ENCODE measurements around the gene ALDH2. TPM values are rescaled to one million over a fixed set of nuclear protein-coding genes. Genes with fewer than 3 reads are reported as not detected.
"Not testable (repeated sequence)": the region's sequence is repeated elsewhere in the genome, so short reads cannot be mapped to it uniquely, and the experiment has no call there.

ALDH2 gene
- total and polyA plus RNA-seq, 2 experiments from 2014 or later: 21.7 to 38.5 TPM

DNA sequence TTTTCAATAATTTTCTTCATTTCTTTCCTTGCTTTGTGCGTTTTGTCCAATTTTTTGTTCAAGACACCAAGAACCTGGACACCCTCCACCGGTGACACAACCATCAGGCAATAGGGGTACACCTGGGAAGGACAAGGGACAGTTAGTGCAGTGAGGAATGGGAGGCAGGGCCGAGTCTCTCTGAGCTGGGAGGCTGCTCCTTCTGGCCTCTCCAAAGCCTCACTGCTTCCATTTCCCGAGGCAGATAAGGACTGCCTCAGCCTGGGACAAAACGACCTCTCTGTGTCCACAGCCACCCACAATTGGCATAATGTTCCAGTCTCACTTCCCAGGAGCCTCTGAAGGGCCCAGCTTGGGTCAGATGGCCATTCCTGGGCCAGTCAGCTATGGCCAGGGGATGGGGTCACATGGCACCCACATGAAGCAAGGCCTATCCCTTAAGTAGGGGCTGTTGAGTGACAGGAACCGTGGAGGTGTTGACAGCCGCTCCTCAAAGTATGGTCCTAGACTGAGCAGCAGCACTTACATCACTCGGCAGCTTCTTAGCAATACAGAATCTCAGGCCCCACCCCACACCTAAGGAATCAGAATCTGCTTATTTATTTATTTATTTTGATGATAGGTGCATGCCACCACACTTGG, 61.7 kb downstream of the ALDH2 start:
- Histone ChIP-seq H3K4me3 (no peak overlapping the region), H4K20me1 (ENCODE audit: insufficient read depth) (no peaks in the 10 kb centered on the region), H3K27me3 (replicated peaks; ENCODE audit: insufficient read depth) (peaks cover 8% of the 10 kb centered on the region; the same call in 1 of the 2 replicates), H3K9me2 (ENCODE audit: insufficient read depth) (no peaks in the 10 kb centered on the region), H3K4me2 (ENCODE audit: unreplicated experiment) (no peak overlapping the region), H3K27ac (no peak overlapping the region), H3K9me3 (ENCODE audit: low read depth) (no peaks in the 10 kb centered on the region), H3K9ac (no peak overlapping the region), H3F3A (ENCODE audit: insufficient read depth) (no peaks in the 10 kb centered on the region), H2AFZ (no peak overlapping the region), H3K79me2 (ENCODE audit: insufficient read depth) (no peaks in the 10 kb centered on the region), H3K4me1 (ENCODE audit: insufficient read depth) (no peaks in the 10 kb centered on the region), H3K36me3 (ENCODE audit: low read depth) (no peaks in the 10 kb centered on the region)
- 68% methylated on average over 8 of the region's 8 CpGs for WGBS, 2 experiments (ENCODE audit: low coverage in 1 of 2, low lambda C conversion rate in 2 of 2, missing lambda C conversion rate in 2 of 2)
- DNase-seq: no peak
- in situ Hi-C loops (cut with MboI): no loop called here
- TF ChIP-seq EZH2phosphoT487 (IDR thresholded peaks at IDR 0.05; ENCODE audit: insufficient read depth, low read depth) (no peak), EZH2 (IDR thresholded peaks at IDR 0.05; ENCODE audit: insufficient read depth, poor library complexity, severe bottlenecking) (no peak)

- H3K9me3 ChIP-seq (ENCODE audit: low read depth); H3K9ac ChIP-seq; DNase-seq; H2AFZ ChIP-seq; H3F3A ChIP-seq (ENCODE audit: insufficient read depth); H3K9me2 ChIP-seq (ENCODE audit: insufficient read depth); H3K27ac ChIP-seq; in situ Hi-C loops (cut with MboI); H3K4me1 ChIP-seq (ENCODE audit: insufficient read depth); H3K4me3 ChIP-seq; H3K36me3 ChIP-seq (ENCODE audit: low read depth); H4K20me1 ChIP-seq (ENCODE audit: insufficient read depth); H3K4me2 ChIP-seq (ENCODE audit: unreplicated experiment); H3K79me2 ChIP-seq (ENCODE audit: insufficient read depth); H3K27me3 ChIP-seq (replicated peaks; ENCODE audit: insufficient read depth): not testable (repeated sequence)
- 59 to 70% methylated on average over 3 of the region's 3 CpGs for WGBS, 2 experiments (ENCODE audit: low coverage in 1 of 2, low lambda C conversion rate in 2 of 2, missing lambda C conversion rate in 2 of 2)
Measured at GRCh38 chr12:111829635-111830034, 62.9 kb downstream of the ALDH2 start.

DNA sequence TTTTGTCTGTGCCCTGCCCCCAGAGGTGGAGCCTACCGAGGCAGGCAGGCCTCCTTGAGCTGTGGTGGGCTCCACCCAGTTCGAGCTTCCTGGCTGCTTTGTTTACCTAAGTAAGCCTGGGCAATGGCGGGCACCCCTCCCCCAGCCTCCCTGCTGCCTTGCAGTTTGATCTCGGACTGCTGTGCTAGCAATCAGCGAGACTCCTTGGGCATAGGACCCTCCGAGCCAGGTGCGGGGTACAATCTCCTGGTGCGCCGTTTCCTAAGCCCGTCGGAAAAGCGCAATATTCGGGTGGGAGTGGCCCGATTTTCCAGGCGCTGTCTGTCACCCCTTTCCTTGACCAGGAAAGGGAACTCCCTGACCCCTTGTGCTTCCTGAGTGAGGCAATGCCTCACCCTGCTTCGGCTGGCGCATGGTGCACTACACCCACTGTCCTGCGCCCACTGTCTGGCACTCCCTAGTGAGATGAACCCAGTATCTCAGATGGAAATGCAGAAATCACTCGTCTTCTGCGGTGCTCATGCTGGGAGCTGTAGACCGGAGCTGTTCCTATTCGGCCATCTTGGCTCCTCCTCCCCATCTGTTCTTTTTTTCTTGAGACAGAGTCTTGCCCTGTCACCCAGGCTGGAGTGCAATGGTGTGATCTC, 68.1 kb downstream of the ALDH2 start:
- H3K36me3 ChIP-seq (ENCODE audit: low read depth); H3K9ac ChIP-seq; H2AFZ ChIP-seq; in situ Hi-C loops (cut with MboI); H3K9me2 ChIP-seq (ENCODE audit: insufficient read depth); H3K4me1 ChIP-seq (ENCODE audit: insufficient read depth); DNase-seq; H3K27ac ChIP-seq; H4K20me1 ChIP-seq (ENCODE audit: insufficient read depth); H3F3A ChIP-seq (ENCODE audit: insufficient read depth); H3K9me3 ChIP-seq (ENCODE audit: low read depth); H3K27me3 ChIP-seq (replicated peaks; ENCODE audit: insufficient read depth); H3K4me2 ChIP-seq (ENCODE audit: unreplicated experiment); H3K4me3 ChIP-seq; H3K79me2 ChIP-seq (ENCODE audit: insufficient read depth): not testable (repeated sequence)
- WGBS, 2 experiments (ENCODE audit: low coverage in 1 of 2, low lambda C conversion rate in 2 of 2, missing lambda C conversion rate in 2 of 2): 74 to 78% methylated on average over 22 of the region's 22 CpGs

GRCh38 chr12:111835531-111836181, 68.9 kb downstream of the ALDH2 start:
- H4K20me1 ChIP-seq (ENCODE audit: insufficient read depth); H2AFZ ChIP-seq; H3K9me3 ChIP-seq (ENCODE audit: low read depth); H3K4me3 ChIP-seq; H3K27me3 ChIP-seq (replicated peaks; ENCODE audit: insufficient read depth); H3K9ac ChIP-seq; DNase-seq; H3K4me2 ChIP-seq (ENCODE audit: unreplicated experiment); in situ Hi-C loops (cut with MboI); H3K36me3 ChIP-seq (ENCODE audit: low read depth); H3F3A ChIP-seq (ENCODE audit: insufficient read depth); H3K4me1 ChIP-seq (ENCODE audit: insufficient read depth); H3K27ac ChIP-seq; H3K9me2 ChIP-seq (ENCODE audit: insufficient read depth): not testable (repeated sequence)
- H3K79me2 ChIP-seq (ENCODE audit: insufficient read depth): peaks cover 11% of the 10 kb centered on the region
- WGBS, 2 experiments (ENCODE audit: low coverage in 1 of 2, low lambda C conversion rate in 2 of 2, missing lambda C conversion rate in 2 of 2): 85 to 87% methylated on average over 15 to 28 of the region's 28 CpGs

All from GM23248 (cell line).